SK-N-DZ (cell line): ENCODE data around the gene PRR19.

Experiments
- DNase-seq: peaks from one replicate; pipeline ENCODE4 v3.0.0-alpha.2; 2015; ENCODE audit warnings: low spot score

The PRR19 gene

GRCh38 chr19:42294471-42295137 lies 7.3 kb upstream of the PRR19 start:
- no peak for DNase-seq

- no peak for DNase-seq
These were observed 6.6 kb upstream of the PRR19 start for GRCh38 chr19:42295342-42295741.

GRCh38 chr19:42295831-42296525 lies 6.0 kb upstream of the PRR19 start:
- DNase-seq, result peak; percentile 79

GRCh38 chr19:42297039-42297438 lies 4.9 kb upstream of the PRR19 start:
- DNase-seq, result no peak

- DNase-seq, result no peak
These were observed 1.2 kb downstream of the PRR19 start for GRCh38 chr19:42303101-42303464.

- DNase-seq, result no peak
These were observed 1.9 kb downstream of the PRR19 start for GRCh38 chr19:42303876-42304275.

- DNase-seq, result no peak
These were observed 4.7 kb downstream of the PRR19 start for GRCh38 chr19:42306646-42307045.

GRCh38 chr19:42309686-42310085 lies 7.8 kb downstream of the PRR19 start:
- no peak for DNase-seq

GRCh38 chr19:42311657-42312056 lies 9.7 kb downstream of the PRR19 start:
- DNase-seq, result peak; percentile 63

- DNase-seq, result no peak
These were observed 10.4 kb downstream of the PRR19 start for GRCh38 chr19:42312370-42312769.

GRCh38 chr19:42313096-42313839 lies 11.3 kb downstream of the PRR19 start, which contains the start of gene TMEM145:
Gene TMEM145, plus strand, starts transcription at chr19:42313309. Its CDS starts 68 bp downstream, at chr19:42313377.
- peak; percentile 62 for DNase-seq

- DNase-seq, result no peak
These were observed 12.2 kb downstream of the PRR19 start for GRCh38 chr19:42313840-42314755.

- DNase-seq, result no peak
These were observed 13.1 kb downstream of the PRR19 start for GRCh38 chr19:42315024-42315423.

- DNase-seq, result peak; percentile 67
These were observed 14.6 kb downstream of the PRR19 start for GRCh38 chr19:42316223-42317211.

GRCh38 chr19:42317535-42317934 lies 15.6 kb downstream of the PRR19 start:
- DNase-seq, result no peak

- DNase-seq, result no peak
These were observed 20.4 kb downstream of the PRR19 start for GRCh38 chr19:42322305-42322704.

- DNase-seq, result peak; percentile 34
These were observed 21.5 kb downstream of the PRR19 start for GRCh38 chr19:42323473-42323851.

- DNase-seq, result no peak
These were observed 22.1 kb downstream of the PRR19 start for GRCh38 chr19:42323852-42324654.

- no peak for DNase-seq
These were observed 22.8 kb downstream of the PRR19 start for GRCh38 chr19:42324655-42325307.
